GM21717 (cell line): ENCODE results near the gene PNCK.
"Not testable (repeated sequence)": the region's sequence is repeated elsewhere in the genome, so short reads cannot be mapped to it uniquely, and the experiment has no call there.

Source experiments
- ATAC-seq: cut with Tn5 transposase; IDR thresholded peaks from one replicate; pipeline ENCODE4 v1.9.1; 2021; ENCODE audit warnings: mild to moderate bottlenecking, moderate library complexity; ENCODE audit not compliant: unreplicated experiment

Gene PNCK

DNA sequence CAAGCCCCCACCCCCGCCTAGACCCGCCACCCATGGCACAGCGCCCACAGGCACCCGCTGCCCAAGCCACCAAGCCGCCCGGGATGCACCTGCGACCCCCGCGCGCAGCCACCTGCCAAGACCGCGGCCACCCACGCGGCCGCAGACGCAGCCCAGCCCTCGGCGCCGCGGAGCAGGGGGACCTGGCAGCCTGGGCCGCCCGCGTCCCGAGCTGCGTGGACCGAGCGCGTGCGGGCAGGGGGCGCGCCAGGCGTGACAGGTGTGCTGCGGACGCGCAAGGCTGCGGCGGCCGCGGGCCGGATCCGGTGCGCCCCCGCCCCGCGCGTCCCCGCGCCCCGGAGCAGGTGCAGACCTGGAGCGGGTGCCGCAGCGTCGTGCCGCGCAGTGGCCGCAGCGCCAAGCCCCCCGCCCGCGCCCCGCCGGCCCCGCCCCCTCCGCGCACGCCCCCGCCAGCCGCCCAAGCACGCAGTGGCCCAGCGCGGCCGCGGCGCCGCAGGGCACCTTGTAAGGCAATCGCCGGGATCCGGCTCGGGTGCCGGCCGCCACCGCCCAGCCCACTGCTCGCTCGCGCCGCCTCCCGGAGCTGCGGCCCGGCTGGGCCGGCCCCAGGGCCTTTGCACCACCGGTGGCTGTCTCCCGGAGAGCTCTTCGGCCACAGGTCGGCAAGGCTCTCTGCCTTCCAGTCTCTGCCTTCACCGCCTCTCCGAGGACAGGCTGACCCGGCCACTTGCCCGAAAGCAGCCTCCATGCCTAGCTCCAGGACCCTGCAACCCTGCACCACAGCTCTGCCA, at the start of gene PNCK:
Gene PNCK, minus strand, starts transcription at position 386 of the 791 bp plus-strand sequence. CDS start 737 bp downstream, outside the sequence.
- no peak for ATAC-seq

DNA sequence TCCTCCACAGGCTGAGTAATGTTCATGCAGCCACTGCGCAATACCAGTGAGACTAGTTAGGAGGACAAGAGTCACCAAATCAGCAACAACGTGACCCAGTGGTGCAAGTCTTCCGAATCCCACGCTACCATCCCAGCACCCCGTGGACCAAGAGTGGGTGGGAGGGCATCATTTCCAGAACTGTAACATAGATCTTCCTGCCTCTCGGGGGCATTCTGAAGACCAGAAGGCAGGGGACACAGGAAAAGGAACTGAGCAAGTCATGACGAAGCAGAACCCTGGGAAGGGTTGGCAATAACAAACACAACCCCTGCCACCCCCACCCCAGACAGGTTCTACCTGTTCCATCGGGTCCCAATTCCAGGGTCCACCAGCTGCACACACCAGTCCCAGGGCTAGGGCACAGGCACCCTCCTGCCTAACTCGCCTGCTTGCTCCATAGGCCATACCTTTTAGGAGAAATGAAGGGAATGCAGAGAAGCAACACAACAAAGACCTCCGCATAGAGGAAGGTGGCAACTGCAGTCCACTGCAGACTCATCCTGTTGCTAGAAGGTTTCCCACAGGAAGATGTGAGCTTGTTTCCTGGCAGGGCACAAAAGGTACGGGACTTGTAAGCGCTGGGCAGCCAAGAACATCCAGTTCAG, 49.2 kb upstream of the PNCK start:
- no peak for ATAC-seq

DNA sequence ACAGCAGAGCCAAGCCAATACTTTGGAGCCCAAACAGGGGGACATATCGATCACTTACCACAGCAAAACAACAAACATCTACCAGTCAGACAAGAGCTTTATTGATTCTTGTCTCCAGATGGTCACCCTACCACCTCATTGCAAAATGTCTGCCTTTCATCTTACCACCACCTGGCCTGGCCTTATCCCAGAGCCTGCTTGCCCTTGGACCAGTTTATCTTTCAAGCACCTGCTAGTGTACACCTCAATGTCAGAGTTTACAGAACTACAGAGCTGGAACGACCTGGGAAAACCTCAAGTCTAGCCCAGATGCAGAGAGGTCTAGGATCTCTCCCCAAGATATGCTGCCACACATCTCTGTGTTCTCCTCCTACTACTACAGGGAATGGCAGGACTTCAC, 46.1 kb upstream of the PNCK start:
- ATAC-seq = no peak

DNA sequence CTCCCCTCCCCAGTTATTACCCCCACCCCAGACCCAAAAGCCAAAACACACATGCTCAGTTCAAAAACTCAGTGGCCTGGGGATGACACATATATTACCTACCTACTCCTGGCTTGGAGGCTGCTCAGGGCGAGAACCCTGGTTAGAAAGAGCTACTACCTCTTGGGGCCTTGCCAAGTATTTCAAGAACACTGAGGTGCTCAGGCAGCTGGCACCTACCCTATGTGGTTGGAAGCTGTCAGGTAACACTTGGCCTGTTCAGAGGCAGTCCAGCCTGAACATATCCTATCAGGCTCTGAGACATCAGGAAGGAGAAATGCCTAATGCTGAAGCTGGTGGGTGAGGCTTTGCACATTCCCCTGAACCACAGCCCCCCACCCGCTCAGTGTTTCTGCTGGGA, 45.6 kb upstream of the PNCK start:
- no peak for ATAC-seq

DNA sequence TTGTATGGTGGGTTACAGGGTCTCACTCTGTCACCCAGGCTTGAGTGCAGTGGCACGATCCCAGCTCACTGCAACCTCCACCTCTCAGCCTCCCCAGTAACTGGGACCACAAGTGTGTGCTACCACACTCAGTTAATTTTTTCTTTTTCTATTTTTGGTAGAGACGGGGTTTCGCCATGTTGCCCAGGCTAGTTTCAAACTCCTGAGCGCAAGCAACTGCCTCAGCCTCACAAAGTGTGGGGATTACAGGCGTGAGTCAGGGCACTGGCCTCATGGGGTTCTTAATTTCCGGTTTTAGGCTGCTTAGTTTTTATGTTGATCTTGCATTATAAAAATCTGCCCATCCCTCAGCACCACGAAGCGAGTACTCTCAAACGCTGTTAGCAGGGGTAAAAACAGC, 43.8 kb upstream of the PNCK start:
- ATAC-seq = no peak

DNA sequence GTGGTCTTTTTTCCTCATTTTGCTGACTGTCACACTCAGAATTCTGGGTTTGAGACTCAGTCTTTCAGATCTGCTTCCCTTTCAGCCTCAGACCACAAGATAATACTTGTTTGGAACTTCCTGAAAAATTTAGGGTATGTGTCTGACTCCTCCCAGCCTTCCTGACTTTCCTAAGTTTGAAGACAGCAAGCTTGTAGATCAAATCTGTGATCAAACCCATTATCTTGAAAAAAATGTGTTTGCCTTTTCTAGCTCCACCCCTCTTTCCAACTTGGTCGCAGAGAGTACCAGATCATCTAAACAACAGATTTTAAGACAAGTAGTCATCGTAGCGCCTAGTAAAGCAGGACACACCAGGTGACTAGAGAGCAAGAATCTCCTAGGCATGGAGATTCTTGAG, 40.6 kb upstream of the PNCK start:
- ATAC-seq = no peak

DNA sequence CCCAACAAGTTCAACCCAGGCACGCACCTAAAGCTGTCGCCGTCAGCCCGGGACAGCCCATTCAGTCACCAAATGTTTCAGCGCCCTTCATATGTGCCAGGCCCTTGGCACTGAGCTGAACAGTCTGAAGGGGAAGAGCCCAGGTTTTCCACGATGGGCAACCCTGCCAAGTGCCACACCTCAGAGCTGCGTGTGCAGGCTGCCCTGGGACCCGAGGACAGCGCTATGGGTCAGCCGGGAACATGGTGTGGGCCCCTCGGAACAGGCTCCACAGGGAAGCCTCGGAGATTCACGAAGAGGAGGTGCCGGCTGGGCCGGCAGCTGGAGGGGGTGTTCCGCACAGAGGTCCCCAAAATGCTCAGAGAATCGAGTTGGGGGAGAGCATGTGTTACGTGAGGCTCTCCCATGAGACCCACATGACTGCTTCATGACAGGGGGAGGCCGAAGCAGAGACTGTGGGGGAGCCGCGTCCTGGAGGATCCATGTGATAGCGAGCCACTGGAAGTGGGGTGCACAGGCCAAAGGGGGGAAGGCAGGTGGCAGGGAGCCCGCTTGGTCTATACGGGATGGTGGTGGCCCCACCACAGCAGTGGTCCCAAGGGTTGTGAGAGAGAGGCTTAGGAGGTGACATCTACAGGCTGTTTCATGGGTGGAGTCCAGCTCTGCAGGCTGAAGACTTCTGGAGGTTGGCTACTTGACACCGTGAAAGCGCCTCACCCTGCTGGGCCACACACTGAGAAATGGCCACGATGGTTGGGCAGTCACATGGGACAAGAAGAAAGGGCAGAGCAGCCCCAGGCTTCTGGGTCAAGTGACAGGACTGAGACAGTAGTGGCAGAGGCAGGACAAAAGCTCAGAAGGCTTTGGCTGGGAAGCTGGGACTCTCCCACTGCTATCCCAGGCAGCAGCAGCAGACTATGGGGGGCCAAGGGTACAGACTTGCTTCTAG, 36.4 kb upstream of the PNCK start:
- no peak for ATAC-seq

DNA sequence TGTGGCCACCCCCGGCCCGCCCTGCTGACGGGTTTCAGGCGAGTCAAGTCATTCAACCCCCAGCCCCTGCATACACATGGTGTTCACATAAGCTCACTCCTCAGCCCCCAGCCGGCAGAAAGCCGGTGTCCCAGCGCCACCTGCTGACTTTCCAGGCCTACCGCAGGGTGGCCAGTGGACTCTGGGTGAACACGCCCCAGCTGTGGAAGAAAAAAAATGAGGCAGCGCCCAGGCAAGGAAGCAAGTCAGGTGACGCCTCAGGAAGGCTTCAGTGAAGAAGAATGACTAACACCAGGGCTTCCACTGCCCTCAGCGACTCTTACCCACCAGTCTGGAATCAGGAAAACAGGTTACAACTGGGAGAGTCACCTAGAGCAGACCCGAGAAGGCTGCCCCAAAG, 34.8 kb upstream of the PNCK start:
- ATAC-seq = no peak

DNA sequence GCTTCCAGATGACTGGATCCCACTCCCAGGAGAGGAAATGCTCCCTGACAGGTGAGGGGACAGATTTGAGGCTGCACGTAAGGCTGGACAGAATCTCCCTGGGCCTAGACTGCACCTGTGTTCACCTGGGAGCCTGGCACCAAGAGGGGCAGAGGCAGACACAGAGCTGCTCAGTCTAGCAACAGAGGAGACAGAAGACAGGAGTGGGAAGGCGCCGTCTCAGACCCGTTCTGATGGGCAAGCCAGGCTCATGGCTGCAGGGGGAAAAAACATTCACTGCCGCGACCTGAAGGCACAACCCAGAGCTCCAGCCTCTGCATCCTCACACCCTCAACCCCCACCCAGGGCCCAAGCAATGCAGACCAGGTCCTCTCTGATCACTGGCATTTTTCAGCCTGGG, 33.8 kb upstream of the PNCK start:
- ATAC-seq = no peak

DNA sequence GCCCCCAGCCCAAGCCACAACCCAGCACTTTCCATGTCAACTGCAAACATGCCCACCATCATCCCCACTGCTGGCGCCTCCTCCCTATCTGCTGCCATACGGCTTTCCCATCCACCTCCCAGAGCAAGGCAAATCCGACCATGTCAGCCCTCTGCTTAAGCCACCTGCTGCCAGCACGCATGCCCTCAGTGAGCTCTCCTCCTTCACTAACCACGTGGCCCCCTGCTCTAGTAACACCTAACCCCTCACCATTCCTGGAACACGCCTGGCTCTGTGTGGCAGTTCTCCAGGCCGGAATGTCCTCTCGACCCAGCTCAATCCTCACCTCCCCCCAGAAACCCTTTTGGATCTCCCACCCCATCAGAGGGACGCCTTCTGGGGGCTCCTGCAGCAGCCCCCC, 33.2 kb upstream of the PNCK start:
- ATAC-seq = no peak

DNA sequence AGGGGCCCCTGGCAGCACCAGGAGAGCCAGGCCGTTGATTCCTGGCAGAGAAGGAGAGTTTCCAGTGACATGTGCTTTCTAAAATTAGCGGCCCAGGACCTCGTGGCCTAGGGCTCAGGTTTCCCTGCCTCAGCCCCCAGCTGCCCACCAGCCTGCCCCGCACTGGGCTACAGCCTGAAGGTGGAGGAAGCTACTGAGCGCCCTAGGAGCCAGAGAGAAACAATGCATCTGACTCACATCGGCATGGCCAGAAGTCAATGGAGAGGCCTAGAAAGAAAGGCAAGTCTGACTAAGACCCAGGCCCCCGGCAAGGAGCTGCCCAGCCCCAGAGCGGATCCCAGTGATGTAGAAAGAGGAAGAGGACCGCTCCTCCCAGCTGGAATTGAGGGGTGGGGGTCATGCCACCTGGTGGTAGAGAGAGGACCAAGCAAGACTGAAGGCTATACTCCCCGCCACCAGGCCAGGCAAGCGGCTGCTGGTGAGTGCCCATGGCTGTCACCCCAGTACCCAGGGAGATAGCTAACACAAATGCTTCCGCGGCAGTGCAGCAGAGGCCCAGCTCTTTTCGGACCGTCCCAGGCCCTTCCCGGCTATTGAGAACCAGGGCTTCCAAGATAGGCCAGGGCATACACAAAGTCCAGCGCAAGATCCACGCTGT, 31.9 kb upstream of the PNCK start:
- ATAC-seq = not testable (repeated sequence)

DNA sequence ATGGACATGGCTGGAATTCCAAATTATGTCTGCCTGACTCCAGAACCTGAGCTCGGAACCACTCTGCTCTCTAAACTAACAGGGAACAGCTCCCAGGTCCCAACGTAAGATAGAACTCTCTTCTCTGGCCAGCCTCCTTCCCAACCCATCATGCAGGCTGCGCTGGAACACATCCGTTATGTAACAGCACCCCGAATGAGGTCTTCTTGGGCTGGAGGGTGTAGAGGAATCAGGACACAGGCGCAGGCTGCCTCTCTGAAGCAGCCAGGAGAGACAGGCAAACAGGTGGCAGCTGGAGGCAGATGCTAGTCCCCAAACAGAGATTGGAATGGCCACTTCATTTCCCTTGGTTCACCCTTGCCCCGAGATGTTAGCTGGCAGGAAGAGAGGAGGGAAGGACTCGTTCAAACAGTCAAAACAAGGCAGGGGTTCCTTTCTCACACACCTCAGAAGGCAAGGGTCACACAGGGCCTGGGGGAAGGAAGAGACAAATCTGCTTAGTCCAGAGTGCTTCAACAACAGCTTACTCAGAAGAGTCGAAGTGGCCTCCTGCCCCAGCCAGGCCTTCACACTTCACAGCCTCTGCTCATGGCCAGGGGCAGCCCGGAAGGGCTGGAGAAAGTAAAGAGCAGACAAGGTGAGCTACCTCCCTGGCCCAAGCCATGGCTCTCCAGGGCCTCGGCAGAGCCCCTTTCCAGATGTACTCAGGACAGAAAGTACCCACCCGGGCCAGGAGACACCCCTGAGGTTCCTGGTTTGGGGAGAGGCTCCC, 31.2 kb upstream of the PNCK start:
- ATAC-seq = not testable (repeated sequence)

DNA sequence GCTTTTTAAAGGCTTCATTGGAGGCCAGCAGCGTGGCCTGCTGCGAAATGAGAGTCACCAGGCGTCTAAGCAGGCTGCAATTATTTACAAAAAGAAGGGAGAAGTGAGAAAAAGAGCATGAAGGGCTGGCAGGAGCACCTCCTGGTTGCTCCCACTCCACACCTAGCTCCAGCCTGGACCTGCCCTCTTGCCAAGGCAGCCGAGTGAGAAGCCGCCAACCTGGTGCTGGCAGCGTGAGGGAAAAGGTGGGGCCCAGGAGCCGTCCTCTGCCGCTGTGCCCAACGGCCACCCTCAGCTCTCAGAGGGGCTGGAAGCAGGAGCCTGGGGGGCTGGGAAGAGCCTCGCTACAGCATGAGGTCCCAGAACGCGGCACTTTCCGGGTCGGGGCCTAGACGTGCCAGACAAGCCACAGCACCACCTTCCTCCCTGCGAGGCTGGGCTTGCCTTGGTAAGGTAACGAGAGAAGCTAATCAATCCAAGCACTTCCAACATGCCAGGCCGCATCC, 30.5 kb upstream of the PNCK start:
- no peak for ATAC-seq

DNA sequence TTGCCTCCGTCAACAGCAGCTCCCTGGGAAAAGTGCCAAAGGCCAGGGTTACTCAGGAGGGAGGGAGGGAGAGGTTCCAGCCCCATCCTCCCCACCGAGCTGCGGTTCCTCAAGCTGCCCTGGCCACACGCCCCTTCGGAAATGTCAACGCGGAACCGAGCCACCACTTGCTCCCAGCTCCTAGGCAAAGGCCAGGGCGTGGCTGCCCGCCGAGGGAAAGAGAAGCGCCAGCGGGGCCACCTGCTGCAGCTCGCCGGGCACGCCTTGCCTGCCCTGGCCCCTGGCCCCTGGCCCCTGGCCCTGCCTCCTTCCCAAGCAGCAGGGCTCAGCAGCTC, 29.4 kb upstream of the PNCK start:
- no peak for ATAC-seq

DNA sequence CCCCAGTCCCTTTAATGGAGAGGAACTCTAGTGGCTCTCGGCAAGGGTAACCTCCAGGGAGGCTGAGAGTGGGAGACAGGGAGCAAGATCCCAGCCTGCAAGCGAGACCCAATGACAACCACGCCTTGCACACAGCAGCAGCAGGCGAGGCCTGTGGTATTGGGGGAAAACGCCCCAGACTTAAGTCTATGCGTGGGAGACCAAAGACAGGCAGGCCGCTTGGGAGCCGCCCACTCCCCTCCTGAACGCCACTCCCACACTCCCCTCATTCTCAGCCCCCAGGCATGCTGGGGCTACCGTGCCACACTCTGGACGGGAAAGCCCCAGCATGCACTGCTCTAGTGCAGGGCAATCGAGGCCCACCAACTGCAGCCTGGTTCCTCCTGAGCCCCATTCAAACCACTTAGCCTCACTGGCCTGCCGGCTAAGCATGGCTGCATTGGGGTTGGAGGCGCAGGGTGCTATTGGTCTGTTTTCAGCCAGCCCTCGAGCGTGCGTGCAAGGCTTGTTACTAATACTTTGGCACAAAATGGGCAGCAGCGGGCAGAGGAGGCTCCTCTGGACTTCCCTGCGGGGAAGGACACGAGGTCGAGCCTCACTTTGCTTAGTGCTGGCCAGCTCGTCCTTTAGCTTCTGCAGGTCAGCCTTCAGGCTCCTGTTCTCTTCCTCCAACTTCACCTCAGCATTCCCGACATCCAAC, 28.9 kb upstream of the PNCK start:
- ATAC-seq = no peak

DNA sequence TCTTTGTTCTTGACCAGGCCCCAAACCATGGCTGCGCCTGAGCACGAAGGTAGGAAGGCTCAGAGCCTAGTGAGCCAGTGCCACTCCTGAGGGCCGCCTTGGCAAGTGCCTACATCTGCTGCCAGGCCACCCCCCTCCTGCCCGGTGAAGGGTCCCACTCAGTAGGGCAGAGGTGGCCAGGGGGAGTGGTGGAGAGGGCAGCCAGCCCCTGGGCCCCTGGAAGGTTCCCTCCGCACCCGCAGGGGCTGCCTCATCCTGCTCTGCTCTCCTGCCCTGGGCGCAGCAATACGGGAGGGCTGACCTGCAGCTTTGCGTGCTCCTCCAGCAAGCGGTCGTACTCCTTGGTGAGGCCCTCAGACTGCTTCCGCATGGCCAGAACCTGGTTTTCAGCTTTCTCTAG, 28.1 kb upstream of the PNCK start:
- ATAC-seq = no peak

DNA sequence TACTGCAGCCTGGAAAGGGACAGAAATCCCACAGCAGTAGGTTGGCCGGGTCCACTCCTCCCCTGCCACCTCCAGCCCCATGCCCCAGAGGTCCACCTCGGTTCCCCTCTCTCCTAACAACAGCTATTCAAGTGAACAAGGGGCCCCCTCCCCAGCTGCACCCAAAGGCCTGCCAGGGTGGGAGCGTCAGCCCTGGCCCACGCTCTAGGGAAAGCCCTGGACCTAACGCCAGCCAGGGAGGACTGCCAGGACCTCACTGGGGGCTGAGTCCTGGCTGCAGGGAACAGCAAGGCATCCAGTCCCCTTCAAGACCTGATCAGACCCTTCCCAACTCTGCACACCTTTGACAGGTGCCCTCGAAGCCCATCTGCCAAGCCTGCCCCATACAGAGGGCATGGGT, 27.4 kb upstream of the PNCK start:
- no peak for ATAC-seq

DNA sequence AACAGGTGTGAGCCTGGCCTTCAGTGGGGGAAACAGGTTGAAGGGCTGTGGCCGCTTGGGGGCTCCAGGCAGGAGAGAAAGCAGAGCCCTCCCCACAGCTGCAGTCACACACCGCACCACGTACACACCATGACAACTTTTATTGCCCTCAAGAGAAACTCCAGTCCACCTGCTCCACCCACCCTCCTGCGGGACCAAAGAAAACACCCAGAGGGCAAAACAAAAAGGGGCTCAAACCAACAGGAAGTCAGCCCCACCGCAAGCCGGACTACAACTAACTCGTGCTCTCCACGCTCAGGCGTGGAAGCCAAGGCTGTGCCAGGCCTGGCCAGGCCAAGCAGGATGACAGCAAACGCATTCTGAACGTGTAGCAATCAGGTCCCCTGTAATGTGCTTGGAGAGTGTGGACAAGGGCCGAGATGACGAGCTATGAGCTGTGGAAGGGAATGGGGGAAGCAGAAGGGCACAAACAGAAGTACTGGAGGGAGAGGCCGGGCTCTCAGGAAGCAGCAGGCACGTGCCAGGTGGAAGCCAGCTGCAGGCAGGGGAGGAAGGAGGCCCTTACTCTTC, 26.8 kb upstream of the PNCK start:
- ATAC-seq = no peak

DNA sequence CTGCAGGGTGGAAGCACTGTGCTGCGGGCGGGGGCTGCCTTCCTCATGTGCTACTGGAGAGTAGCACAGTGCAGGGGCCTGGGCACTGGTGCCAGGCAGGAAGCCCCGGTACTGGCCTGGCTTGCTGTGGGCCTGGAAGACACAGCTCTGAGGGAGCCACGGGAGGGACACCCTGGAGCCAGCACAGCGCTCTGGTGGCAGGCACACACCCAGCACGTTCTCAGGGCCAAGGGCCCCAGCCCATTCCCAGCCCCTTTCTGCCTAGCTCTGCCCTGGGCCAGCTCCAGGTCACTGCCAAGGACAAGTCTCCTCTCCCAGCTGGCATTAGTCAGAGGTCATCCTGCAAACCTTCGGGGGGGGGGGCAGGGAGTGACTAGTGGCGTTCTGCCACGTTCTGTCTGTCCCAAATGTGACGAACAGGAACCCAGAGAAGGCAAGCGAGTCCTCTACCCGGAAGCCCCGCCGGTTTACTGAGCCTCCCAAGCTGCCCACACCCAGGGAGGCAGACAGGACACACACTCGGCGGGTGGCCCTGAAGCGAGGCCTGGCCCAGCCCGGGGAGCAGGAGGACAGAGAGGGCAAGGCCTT, 26.3 kb upstream of the PNCK start:
- ATAC-seq = not testable (repeated sequence)
